ENCODE measurements around the gene SSC4D.

SSC4D gene

DNA sequence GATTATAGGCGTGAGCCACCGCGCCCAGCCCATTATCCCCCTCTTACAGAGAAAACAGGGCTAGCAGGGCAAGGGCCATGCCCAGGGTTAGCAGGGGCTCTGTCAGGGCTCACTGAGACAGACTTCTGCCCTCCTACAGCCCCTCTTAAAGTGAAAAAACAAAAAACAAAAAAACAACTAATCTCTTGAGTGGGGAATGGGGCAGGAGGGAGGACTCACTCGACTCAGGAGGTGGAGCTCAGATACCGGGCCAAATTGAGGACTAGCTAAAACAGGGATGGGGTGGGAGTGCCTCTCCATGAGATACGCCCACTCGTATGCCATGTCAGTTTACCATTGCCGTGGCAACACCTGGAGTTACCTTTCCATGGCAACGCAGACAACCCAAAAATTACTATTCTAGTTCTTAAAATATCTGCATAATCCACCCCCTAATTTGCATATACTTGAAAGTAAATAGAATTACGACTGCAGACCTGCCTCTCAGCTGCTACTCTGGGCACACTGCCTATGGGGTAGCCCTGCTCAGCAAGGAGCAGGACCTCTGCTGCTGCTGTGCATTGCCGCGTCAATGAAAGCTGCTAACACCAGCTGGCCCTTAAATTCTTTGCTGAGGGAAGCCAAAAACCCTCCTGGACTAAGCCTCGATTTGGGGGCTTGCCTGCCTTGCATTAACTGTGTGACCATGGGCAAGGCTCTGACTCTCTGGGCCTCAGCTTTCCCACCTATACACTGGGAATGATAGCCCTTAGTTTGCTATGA, 13.4 kb downstream of the SSC4D start:
- TF ChIP-seq TAF1 (IDR thresholded peaks at IDR 0.05; ENCODE audit: borderline replicate concordance, insufficient read depth, low read length) = no peak
- no peak for TF ChIP-seq SIN3A (IDR thresholded peaks at IDR 0.05; ENCODE audit: borderline replicate concordance, insufficient read depth, low read length)
- no peak for TF ChIP-seq FOXP2 (optimal IDR thresholded peaks at IDR 0.05; ENCODE audit: borderline replicate concordance, extremely low read depth, extremely low read length, insufficient read depth)
- TF ChIP-seq POLR2AphosphoS5 (IDR thresholded peaks at IDR 0.05; ENCODE audit: low read depth, low read length) = no peak
- TF ChIP-seq, protein P1, sequence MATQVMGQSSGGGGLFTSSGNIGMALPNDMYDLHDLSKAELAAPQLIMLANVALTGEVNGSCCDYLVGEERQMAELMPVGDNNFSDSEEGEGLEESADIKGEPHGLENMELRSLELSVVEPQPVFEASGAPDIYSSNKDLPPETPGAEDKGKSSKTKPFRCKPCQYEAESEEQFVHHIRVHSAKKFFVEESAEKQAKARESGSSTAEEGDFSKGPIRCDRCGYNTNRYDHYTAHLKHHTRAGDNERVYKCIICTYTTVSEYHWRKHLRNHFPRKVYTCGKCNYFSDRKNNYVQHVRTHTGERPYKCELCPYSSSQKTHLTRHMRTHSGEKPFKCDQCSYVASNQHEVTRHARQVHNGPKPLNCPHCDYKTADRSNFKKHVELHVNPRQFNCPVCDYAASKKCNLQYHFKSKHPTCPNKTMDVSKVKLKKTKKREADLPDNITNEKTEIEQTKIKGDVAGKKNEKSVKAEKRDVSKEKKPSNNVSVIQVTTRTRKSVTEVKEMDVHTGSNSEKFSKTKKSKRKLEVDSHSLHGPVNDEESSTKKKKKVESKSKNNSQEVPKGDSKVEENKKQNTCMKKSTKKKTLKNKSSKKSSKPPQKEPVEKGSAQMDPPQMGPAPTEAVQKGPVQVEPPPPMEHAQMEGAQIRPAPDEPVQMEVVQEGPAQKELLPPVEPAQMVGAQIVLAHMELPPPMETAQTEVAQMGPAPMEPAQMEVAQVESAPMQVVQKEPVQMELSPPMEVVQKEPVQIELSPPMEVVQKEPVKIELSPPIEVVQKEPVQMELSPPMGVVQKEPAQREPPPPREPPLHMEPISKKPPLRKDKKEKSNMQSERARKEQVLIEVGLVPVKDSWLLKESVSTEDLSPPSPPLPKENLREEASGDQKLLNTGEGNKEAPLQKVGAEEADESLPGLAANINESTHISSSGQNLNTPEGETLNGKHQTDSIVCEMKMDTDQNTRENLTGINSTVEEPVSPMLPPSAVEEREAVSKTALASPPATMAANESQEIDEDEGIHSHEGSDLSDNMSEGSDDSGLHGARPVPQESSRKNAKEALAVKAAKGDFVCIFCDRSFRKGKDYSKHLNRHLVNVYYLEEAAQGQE (IDR thresholded peaks at IDR 0.05; ENCODE audit: insufficient read depth in 1 of 2, low read depth in 2 of 2, low read length in 2 of 2) = no peak

DNA sequence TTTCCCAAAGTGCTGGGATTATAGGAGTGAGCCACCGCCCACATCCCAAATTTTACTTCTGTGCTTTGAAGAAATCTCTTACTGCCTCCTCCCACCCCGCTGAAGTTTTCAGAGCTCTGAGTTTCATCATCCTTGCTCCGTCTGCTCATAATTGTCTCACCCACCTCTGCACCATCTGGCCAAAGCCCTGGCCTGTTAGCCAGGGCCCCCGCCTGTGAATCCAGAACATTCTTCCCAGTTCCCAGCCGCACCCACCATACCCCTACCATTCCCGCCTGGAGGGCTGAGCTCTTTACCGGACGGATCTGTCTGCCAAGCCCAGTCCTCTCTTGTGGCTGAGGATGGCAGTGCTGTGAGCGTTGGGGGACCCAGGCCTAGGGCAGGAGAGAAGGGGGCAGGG, 14.5 kb downstream of the SSC4D start:
- TF ChIP-seq POLR2AphosphoS5 (IDR thresholded peaks at IDR 0.05; ENCODE audit: low read depth, low read length) = no peak
- TF ChIP-seq SIN3A (IDR thresholded peaks at IDR 0.05; ENCODE audit: borderline replicate concordance, insufficient read depth, low read length) = no peak
- TF ChIP-seq FOXP2 (optimal IDR thresholded peaks at IDR 0.05; ENCODE audit: borderline replicate concordance, extremely low read depth, extremely low read length, insufficient read depth) = no peak

DNA sequence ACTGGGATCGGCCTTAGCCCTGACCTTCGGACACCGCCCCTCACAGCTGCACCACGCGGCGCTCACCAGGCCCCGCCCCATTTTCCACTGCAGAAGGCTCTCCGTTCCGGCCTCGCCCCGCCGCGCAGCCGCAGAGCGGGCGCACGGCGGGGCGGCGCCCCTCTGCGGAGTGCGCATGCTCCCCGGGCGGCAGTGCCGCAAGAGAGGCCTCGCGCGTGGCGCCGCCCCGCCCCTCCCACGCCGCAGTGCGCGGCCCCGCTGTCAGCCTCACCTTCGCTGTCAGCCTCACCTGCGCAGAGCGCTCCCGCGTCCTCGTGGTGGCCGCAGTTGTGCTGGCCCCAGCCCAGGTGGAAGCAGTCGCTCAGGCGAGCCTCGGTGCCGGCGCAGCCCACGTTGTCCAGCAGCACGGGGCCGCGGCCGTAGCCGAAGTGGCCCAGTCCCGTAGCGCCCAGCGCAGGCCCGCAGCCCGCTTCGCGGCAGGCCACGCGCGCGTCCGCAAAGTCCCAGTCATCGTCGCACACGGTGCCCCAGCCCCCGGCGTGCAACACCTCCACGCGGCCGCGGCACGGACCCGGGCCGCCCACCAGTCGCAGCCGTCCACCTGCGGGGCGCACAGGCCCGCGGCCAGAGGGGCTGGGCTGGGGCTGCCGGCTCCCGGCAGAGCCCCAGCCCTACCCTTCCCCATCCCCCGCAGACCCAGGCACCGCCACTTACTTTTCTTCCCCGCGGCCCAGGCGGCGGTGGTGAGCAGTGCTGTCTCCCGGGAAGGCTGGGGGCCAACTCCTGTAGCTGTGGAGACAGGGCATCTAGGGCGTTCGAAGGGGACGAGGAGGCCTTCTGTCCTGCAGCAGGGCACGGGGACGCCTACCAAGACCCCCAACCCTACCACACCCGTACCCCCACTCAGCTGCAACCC, 16.1 kb downstream of the SSC4D start:
- TF ChIP-seq SIN3A (IDR thresholded peaks at IDR 0.05; ENCODE audit: borderline replicate concordance, insufficient read depth, low read length) = no peak
- TF ChIP-seq POLR2AphosphoS5 (IDR thresholded peaks at IDR 0.05; ENCODE audit: low read depth, low read length) = peak; percentile 76; the same call in 1 of the 2 replicates
- TF ChIP-seq, protein P1 (IDR thresholded peaks at IDR 0.05; ENCODE audit: insufficient read depth in 1 of 2, low read depth in 2 of 2, low read length in 2 of 2) = no peak; a peak in 1 of 4 replicates
- TF ChIP-seq TAF1 (IDR thresholded peaks at IDR 0.05; ENCODE audit: borderline replicate concordance, insufficient read depth, low read length) = no peak
- TF ChIP-seq FOXP2 (optimal IDR thresholded peaks at IDR 0.05; ENCODE audit: borderline replicate concordance, extremely low read depth, extremely low read length, insufficient read depth) = peak; percentile 69

DNA sequence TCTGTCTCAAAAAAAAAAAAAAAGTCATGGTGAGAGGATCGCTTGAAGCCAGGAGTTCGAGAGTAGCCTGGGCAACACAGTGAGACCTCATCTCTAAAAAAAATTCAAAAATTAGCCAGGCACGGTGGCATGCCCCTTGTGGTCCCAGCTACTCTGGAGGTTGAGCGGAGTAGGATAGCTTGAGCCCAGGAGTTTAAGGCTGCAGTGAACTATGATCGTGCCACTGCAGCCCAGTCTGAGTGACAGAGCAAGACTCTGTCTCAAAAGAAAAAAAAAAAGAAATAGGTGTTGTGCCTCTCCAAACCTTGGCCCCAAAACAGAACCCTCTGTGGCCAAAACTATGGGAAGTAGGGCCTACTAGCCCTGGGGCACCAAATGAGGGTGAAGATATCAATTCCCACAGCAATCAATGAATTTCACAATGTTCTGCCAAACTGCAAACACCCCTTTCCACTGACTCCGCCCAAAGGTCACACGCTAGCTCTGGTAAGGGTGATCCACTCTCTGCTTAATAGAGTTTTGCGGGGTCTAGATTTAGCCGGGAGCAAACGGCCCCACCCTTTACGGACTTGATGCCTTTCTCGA, 16.9 kb downstream of the SSC4D start:
- TF ChIP-seq, protein P1 (IDR thresholded peaks at IDR 0.05; ENCODE audit: insufficient read depth in 1 of 2, low read depth in 2 of 2, low read length in 2 of 2) = no peak
- peak; percentile 41; the same call in 1 of the 2 replicates for TF ChIP-seq POLR2AphosphoS5 (IDR thresholded peaks at IDR 0.05; ENCODE audit: low read depth, low read length)

DNA sequence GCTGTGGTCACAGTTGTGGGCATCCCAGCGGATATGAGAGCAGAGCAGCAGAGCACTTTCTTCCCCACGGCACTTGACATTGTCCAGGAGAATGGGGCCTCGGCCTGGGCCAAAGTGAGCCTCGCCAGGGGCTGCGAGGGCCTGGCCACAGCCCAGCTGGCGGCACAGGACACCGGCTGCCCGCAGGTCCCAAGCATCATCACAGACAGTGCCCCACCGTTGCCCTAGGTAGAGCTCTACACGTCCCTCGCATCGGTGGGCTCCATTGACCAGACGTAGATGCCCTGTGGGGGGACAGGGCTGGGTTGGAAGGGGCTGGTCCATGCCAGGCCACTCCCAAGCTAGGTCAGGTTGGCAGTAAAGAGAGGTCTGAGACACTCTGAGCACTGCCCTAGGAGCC, 19.4 kb downstream of the SSC4D start:
- no peak for TF ChIP-seq TAF1 (IDR thresholded peaks at IDR 0.05; ENCODE audit: borderline replicate concordance, insufficient read depth, low read length)
- TF ChIP-seq, protein P1 (IDR thresholded peaks at IDR 0.05; ENCODE audit: insufficient read depth in 1 of 2, low read depth in 2 of 2, low read length in 2 of 2) = no peak
- TF ChIP-seq FOXP2 (optimal IDR thresholded peaks at IDR 0.05; ENCODE audit: borderline replicate concordance, extremely low read depth, extremely low read length, insufficient read depth) = no peak
- no peak for TF ChIP-seq SIN3A (IDR thresholded peaks at IDR 0.05; ENCODE audit: borderline replicate concordance, insufficient read depth, low read length)
